ENCODE results near the gene TNFSF9. TPM values are rescaled to one million over a fixed set of nuclear protein-coding genes. Genes with fewer than 3 reads are reported as not detected.
A peak's percentile ranks its signal among the peaks of the same experiment; 100 is the strongest.

Gene TNFSF9, protein sequence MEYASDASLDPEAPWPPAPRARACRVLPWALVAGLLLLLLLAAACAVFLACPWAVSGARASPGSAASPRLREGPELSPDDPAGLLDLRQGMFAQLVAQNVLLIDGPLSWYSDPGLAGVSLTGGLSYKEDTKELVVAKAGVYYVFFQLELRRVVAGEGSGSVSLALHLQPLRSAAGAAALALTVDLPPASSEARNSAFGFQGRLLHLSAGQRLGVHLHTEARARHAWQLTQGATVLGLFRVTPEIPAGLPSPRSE
- 39.0 and 60.2 TPM in 2 replicates for total RNA-seq (2014; rRNA removed; shearing (Covaris generic))

DNA sequence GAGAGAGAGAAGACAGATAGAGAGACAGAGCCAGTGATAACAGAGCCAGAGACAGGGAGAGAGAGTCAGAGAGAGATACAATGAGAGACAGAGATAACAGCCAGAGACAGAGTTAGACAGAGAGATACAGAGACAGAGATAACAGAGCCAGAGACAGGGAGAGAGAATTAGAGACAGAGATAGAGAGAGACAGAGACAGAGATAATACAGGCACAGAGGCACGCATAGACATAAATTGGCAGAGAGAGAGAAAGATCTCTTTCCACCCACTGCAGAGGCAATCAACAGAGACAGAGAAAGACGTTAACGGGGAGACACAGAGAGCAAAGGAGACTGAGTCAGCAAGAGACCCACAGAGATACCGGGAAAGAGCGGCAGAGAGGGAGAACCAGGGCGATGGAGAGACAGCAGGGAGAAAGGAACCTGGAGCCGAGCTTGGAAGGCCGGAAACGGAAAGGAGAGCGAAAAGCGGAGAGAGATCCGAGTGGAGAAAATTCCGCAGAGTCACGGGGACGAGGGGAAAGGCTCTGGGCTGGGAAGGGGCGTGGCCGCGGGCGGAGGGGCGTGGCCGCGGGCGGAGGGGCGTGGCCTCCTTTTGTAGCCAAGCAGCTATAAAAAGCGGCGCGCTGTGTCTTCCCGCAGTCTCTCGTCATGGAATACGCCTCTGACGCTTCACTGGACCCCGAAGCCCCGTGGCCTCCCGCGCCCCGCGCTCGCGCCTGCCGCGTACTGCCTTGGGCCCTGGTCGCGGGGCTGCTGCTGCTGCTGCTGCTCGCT, at the start of gene TNFSF9:
Gene TNFSF9, plus strand, starts transcription at position 641 of the 777 bp plus-strand sequence. Its CDS starts 11 bp downstream, at position 652.
- in situ Hi-C loops (cut with HindIII; ENCODE audit: low sequenced_read_pairs): no loop called here
- peak; percentile 93 for DNase-seq (ENCODE audit: low spot score)

DNA sequence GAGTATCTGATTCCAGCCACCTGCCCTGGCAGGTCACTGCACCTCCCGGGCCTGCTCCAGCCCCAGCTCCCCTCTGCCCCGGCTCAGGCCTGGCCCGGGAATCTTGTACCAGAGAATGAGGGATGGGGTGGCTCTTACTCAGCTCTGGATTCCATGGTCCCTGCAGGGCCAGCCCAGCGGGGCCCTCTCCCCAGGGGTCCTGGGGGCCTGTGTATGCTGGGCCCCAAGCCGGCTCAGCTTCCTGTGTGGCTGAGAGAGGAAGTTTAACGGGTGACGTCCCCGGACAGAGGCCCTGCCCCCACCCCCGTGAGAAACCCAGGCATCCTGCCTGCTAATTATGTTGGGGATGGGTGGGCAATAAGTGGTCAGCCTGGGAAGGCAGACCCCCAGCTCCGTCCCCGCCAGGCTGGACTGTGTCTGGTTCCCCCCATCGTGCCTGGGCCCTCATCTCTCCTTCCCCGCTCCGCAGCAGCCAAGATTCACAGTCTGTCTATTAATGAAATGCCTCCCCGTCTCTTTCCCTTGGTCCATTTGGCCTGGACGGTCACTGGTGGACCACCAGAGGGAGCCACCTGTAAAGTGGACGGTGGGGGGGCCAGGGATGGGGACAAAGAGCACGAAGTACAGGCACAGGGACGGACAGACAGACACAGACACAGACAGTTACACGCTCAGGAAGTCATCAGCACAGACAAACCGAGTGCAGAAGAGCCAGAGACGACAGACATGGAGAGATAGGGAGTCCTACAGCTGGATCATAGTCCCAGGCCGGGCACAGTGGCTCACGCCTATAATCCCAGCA, 49.1 kb upstream of the TNFSF9 start, which contains the start of gene DENND1C:
Gene DENND1C, minus strand, starts transcription at position 247 of the 802 bp plus-strand sequence. Its CDS starts 92 bp downstream, at position 155.
- in situ Hi-C loops (cut with HindIII; ENCODE audit: low sequenced_read_pairs): no loop called here
- no peak for DNase-seq (ENCODE audit: low spot score)

DNA sequence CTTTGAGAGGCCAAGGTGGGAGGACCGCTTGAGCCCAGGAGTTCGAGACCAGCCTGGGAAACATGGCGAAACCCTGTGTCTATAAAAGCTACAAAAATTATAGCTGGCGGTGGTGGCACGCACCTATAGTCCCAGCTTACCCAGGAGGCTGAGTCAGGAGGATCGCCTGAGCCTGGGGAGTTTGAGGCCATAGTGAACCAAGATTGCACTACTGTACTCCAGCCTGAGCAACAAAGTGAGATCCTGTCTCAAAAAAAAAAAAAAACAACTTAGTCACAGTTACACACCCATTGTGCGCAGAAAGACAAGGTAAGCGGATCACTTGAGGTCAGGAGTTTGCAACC, 48.5 kb upstream of the TNFSF9 start:
- no peak for DNase-seq (ENCODE audit: low spot score)
- in situ Hi-C loops (cut with HindIII; ENCODE audit: low sequenced_read_pairs): no loop called here

DNA sequence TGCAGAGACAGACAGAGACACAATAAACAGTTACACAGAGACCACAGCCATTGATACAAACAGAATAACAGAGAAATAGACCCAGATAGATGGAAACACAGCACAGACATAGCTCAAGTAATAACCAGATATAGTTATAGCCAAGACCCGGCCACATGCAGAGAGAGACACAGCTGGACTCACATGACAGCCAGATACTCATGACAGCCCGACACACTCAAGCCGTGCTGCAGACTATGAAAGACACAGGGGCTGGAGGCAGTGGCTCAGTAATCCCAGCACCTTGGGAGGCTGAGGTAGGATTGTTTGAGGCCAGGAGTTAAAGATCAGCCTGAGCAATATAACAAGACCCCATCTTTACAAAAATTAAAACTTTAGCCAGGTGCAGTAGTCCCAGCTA, 47.6 kb upstream of the TNFSF9 start:
- DNase-seq (ENCODE audit: low spot score): no peak
- in situ Hi-C loops (cut with HindIII; ENCODE audit: low sequenced_read_pairs): no loop called here

DNA sequence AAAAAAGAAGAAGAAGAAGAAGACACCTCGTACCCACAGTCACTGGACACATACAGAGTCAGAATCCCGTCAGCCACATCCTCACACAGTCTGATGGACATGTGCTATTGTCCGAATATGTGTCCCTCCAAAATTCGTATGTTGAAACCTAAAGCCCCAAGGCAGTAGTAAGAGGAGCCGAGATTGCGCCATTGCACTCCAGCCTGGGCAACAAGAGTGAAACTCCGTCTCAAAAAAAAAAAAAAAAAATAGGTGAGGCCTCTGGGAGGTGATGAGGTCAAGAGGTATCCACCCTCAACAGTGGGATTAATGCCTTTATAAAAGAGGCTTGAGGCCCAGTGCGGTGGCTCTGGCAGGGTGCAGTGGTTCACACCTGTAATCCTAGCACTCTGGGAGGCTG, 46.6 kb upstream of the TNFSF9 start:
- DNase-seq (ENCODE audit: low spot score): no peak
- in situ Hi-C loops (cut with HindIII; ENCODE audit: low sequenced_read_pairs): no loop called here

DNA sequence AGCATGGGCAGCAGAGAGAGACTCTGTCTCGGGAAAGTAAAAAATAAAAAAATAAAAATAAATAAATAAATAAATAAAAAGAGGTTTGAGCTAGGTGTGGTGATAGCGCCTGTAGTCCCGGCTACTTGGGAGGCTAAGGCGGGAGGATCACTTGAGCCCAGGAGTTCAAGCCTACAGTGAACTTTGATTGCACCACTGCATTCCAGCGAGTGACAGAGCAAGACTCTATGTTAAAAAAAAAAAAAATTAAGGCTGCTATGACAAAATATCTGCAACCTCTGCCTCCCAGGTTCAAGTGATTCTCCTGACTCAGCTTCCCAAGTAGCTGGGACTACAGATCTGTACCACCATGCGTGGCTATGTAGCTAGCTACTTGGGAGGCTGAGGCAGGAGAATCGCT, 46.0 kb upstream of the TNFSF9 start:
- in situ Hi-C loops (cut with HindIII; ENCODE audit: low sequenced_read_pairs): no loop called here
- DNase-seq (ENCODE audit: low spot score): no peak

DNA sequence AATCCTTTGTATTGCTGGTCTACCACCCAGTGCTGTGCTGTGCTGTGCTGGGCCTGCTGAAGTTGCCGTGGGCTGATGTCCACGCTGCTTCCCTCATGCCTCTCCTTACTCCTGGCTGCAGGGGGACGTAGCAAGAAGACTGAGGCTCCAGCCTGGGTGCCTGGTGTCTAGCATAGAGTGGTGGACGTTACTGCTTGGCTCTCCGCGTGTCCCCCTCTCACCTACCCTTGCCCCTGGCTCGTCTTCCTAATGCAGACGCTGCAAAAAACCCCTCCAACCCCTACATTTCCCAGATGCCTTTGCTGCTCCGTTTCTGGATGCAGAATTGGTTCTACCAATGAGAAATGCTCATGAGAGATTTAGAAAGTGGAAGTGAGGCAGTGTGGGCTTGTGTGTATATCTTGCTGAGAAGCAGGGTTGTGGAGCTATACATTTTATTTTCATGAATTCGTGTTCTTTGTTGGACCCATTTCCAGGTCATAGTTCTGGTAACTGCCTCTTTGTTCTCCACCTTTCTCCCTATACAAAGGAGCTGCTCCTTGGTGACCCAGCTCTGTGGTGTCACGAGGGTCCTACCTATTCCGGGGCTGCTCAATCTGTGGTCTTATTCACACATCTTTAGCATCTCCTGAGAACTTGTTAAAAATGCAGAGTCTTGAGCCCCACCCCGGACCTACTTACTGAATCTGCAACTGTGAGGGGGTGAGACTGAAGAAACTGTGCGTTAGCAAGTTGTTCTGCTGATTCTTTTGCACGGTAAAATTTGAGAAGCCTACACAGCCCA, 41.4 kb upstream of the TNFSF9 start:
- no peak for DNase-seq (ENCODE audit: low spot score)
- in situ Hi-C loops (cut with HindIII; ENCODE audit: low sequenced_read_pairs): no loop called here

DNA sequence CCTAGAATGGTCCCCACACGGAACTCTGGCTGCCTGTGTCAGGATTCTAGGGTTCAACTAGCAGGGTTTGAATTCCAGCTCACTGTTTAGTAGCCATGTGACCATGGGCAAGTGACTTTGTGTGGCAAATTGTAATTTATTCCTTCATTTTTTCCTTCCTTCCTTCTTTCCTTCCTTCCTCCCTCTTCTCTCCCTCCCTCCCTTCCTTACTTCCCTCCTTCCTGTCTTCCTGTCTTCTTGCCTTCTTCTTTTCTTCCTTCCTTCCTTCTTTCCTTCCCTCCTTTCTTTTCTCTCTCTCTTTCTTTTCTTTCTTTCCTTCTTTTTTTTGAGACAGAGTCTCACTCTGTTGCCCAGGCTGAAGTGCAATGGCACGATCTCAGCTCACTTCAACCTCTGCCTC, 40.7 kb upstream of the TNFSF9 start:
- in situ Hi-C loops (cut with HindIII; ENCODE audit: low sequenced_read_pairs): no loop called here

DNA sequence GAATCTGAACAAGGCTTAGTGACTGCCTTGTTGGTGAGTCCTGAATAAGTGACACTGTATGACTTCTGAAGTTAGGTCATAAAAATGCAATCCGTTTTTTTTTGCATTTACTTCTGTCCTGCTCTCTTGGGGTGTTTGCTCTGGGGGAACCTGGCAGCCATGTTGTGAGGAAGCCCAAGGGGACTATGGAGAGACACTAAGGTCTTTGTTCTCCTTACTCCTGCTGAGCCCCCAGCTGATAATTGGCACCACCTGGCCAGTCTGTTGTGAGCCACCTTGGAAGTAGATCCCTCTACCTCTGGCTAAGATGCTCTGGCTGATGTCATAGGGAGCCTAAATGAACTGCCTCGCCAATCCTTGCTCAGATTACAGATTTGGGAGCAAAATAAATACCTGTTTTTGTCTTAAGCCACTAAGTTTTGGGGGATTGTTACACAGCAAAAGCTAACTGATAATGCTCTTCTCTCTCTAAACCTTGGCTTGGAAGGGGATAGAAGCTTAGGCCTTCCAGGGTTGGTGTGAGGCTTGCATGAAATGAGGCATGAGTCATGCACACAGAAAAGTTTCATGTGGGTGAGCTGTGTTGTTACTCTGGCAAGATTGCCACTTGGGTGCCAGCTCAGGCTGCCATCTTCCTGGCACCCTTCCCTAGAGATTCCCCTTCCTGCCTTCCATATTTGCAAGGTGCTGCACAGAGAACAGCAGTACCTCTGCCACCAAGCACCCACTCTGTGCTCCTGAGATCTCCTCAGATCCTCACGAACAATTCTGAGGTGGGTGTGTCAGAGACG, 38.8 kb upstream of the TNFSF9 start:
- DNase-seq (ENCODE audit: low spot score): no peak
- in situ Hi-C loops (cut with HindIII; ENCODE audit: low sequenced_read_pairs): no loop called here

More for the DNA sequence above, 40.7 kb upstream of the TNFSF9 start:
- DNase-seq (ENCODE audit: low spot score): no peak

DNA sequence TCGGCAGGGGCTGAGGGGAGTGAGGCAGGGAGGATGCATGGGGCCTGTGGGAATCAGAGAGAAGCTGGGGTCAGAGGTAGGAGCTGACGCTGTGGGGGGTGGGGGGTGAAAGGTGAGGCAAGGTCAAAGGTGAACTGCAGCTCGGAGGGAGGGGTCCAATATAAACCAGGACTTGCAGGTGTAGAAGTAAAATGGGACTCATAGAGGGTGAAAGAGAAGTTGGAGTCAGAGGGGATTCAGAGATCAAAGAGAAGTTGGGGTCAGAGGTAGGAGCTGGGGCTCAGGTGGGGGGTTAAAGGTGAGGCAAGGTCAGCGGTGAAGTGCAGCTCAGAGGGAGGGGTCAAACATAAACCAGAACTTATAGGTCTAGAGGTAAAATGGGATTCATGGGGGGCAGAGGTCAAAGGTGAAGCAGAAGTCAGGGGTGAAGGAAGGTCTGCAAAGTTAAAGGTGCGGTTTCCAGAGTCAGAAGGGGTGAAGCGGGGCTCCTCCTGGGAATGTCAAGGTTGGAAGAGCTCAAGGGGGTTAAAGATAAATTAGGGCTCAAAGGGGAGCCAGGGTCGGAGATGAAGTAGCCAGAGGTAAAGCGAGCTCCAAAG, 36.3 kb upstream of the TNFSF9 start:
- no peak for DNase-seq (ENCODE audit: low spot score)
- in situ Hi-C loops (cut with HindIII; ENCODE audit: low sequenced_read_pairs): no loop called here

DNA sequence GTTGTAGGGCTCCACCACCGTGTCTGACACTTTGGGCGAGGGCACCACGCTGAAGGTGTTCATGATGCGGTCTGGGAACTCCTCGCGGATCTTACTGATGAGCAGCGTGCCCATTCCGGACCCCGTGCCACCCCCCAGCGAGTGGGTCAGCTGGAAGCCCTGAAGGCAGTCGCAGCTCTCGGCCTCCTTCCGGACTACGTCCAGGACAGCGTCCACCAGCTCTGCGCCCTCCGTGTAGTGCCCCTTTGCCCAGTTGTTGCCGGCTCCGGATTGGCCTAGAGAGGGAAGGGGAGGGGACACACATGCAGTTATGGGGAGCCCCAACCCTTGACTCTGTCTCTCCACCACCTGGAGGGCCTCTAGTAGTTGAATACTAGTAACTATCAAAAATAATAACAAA, 34.9 kb upstream of the TNFSF9 start:
- in situ Hi-C loops (cut with HindIII; ENCODE audit: low sequenced_read_pairs): no loop called here
- no peak for DNase-seq (ENCODE audit: low spot score)

DNA sequence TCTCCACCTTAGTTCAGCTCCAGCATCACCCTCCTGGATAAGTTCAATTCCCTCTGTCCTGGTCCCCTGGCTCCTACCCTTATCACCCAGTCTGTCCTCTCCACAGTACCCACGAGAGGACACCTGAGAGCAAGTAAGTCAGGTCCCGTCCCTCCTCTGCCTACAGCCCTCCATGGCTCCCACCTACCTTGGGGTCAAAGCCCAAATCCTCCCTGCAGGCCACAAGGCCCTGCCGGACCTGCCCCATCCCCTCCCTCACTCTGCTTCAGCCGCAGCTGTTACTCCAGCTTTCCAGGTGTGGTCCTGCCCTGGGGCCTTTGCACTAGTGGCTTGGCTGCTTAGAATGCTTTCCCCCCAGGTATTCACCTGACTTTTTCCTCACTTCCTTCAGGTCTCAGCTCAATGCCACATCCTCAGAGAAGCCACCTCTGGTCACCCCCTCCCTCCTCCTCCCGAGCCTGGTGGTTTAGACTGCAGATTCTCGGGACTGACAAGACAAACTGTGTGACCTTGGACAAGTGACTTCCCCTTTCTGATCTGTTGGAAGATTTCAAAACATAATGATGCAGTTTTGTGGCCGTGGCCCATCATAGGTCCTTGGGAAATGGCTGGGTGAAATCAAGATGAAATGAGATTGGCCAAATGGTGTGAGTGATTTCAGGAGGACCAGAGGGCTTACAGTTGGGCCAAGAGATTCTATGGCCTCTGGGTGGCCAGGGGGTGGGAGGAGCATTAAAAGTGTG, 32.4 kb upstream of the TNFSF9 start:
- no peak for DNase-seq (ENCODE audit: low spot score)
- in situ Hi-C loops (cut with HindIII; ENCODE audit: low sequenced_read_pairs): no loop called here

DNA sequence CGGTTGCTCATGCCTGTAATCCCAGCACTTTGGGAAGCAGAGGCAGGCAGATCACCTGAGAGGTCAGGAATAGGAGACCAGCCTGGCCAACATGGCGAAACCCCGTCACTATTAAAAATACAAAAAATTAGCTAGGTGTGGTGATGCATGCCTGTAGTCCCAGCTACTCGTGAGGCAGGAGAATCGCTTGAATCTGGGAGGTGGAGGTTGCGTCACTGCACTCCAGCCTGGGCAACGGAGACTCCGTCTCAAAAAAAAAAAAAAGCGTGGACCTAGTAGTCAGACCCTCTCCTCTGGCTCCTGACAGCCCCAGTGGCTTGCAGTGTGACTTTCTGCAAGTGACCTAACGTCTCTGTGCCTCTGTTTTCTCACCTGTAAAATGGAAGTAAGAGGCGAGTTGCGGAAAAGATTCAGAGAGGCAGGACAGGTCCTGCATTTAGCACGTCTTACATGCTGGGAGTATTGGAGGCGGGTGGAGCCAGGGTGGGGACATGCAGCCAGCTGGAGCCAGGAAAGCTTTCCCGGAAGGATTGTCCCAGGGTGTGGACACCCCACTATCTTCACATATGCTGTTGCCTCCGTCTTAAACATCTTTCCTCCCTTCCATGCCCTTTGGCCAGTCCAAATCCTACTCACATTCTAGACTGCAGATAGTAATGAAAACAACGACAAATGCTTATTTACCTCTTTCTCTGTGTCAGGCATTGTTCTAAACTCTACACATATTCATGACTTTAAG, 31.6 kb upstream of the TNFSF9 start:
- peak; percentile 92 for DNase-seq (ENCODE audit: low spot score)
- in situ Hi-C loops (cut with HindIII; ENCODE audit: low sequenced_read_pairs): no loop called here

DNA sequence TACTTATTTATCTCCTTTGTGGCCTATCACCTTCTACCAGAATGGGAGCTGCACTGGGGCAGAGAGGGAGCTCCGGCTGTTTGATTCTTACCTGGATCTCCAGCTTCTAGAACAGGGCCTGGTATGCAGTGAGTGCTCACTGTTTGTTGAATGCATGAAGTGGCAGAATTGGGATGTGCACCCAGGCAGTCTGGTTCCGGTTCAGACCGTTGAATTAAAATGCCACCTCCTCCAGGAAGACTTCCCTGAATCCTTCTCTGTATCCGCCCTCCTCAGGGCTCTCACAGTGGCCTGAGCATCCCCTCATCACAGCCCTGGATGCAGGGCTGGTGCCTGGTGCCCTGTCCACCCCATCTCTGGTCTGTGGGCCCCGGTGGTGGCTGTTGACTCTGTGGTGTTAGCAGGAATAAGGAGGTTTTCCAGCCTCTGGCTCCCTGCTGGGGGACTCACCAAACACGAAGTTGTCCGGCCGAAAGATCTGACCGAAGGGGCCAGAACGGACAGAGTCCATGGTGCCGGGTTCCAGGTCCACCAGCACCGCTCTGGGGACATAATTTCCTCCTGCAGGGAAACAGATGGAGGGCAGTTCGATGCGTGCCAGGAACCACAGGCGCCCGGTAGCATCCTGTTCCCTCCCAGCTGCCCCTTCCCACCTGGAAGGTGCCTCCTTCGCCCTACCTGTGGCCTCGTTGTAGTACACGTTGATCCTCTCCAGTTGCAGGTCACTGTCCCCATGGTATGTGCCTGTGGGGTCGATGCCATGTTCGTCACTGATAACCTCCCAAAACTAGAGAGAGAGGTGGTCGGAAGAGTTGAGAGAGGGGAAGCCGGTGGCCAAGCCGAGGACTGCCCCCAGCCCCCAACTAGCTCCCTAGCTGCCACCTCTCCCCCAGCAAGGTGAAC, 29.7 kb upstream of the TNFSF9 start:
- peak; percentile 93 for DNase-seq (ENCODE audit: low spot score)

DNA sequence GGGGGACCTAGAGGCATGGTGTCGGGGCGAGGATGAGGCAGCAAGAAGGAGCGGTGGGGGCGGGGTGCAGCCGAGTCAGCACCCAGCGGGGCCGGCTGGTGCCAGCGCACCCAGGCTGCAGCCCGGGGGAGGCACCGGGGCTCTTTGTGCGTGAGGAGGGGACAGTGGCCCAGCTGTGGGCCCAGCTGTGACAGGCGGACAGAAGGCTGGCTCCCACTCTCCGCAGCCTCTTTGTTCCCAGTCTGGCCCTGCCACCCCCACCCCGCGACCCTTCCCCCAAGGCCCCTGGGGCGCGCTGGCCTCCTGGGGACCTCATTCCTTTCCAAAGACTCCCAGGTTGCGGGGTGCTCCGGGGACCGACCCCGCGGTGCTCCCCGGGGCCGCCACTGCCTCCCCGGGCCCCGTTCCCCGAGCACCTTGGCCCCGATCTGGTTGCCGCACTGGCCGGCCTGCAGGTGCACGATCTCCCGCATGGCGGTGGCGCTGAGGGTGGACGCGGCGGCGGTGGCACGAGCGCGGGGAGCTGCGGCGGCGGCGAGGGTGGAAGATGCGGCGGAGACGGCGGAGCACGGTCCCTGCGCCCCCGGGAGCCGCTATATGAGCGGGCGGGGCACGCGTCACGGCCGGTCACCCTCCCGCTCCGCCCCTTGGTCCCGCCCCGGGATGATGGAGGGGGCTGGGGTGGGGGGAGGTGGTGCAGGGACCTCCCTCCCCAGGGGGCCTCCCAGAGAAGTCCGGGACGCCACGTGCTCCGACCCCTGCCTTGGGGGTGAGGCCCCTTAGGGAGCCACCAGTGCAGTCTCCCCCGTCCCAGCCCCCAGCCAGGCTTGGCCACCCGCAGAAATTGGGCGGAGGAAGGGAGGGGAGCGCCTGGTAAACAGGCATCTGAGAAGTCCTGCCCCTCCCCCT, 28.8 kb upstream of the TNFSF9 start, which contains the start of gene TUBB4A:
Gene TUBB4A, minus strand, starts transcription at position 570 of the 909 bp plus-strand sequence. Its CDS starts 97 bp downstream, at position 473.
- in situ Hi-C loops (cut with HindIII; ENCODE audit: low sequenced_read_pairs): no loop called here
- peak; percentile 89 for DNase-seq (ENCODE audit: low spot score)

More for the DNA sequence above, 29.7 kb upstream of the TNFSF9 start:
- in situ Hi-C loops (cut with HindIII; ENCODE audit: low sequenced_read_pairs): no loop called here
